ENCODE results near the gene AGK. TPM values are rescaled to one million over a fixed set of nuclear protein-coding genes. Genes with fewer than 3 reads are reported as not detected.

AGK gene
- polyA plus RNA-seq (2011; rRNA removed): 60.8 and 63.5 TPM in 2 replicates
- polyA plus RNA-seq (2012; cell fraction: cytosol; rRNA removed): 32.7 and 33.8 TPM in 2 replicates
- 37.3 and 47.3 TPM in 2 replicates for polyA plus RNA-seq (2012; cell fraction: nucleus; rRNA removed)
- polyA plus RNA-seq (2017; fragmentation: RNase III; extraction: RNeasy Plus Mini Kit Qiagen cat#74134 plus additional on column Dnase treatment): 29.6 to 36.2 TPM (median 30.4 TPM) in 3 replicates
- polyA minus RNA-seq (2011; rRNA and poly(A)+ RNA removed): 33.6 and 37.4 TPM in 2 replicates

GRCh38 chr7:141551094-141551781, at the start of gene AGK:
TSS of gene AGK (plus strand) at chr7:141551410. CDS start at chr7:141555467, 4,057 bp downstream.
- 2% methylated on average over 21 of the region's 66 CpGs for WGBS (ENCODE audit: missing lambda C conversion rate)

GRCh38 chr7:141501451-141501850, 49.8 kb upstream of the AGK start:
- FAIRE-seq (no peak), ATAC-seq (no peak), DNase-seq (ENCODE audit: low read depth in 1 of 2, low spot score in 1 of 2) (no peak)
- Histone ChIP-seq H3K4me1 (no peaks in the 10 kb centered on the region), H3K27ac (no peak overlapping the region), H3K9me3 (no peaks in the 10 kb centered on the region), H3K4me2 (no peak overlapping the region), H3K4me3 (no peak overlapping the region)
- 9% methylated on average over 2 of the region's 2 CpGs for WGBS (ENCODE audit: missing lambda C conversion rate)
- ChIA-PET POLR2A (no interaction called here), CTCF (no interaction called here)
- TF ChIP-seq ZNF302 (CRISPR knock-in tag; IDR thresholded peaks at IDR 0.05): no peak
- TF ChIP-seq EHF (CRISPR knock-in tag; IDR thresholded peaks at IDR 0.05): no peak
- no peak for TF ChIP-seq HMGXB4 (CRISPR knock-in tag; IDR thresholded peaks at IDR 0.05; ENCODE audit: borderline replicate concordance)
- no peak for TF ChIP-seq MAZ (IDR thresholded peaks at IDR 0.05; ENCODE audit: borderline replicate concordance, low read depth, low read length)
- TF ChIP-seq RCOR1 (IDR thresholded peaks at IDR 0.05; ENCODE audit: low read depth, low read length): no peak
- TF ChIP-seq USF2 (IDR thresholded peaks at IDR 0.05): no peak
- TF ChIP-seq ELK1 (IDR thresholded peaks at IDR 0.05; ENCODE audit: low read depth, low read length): no peak

More at GRCh38 chr7:141551094-141551781, at the start of gene AGK:
- TF ChIP-seq POLR2A (IDR thresholded peaks at IDR 0.05; ENCODE audit: low read length) (peak; percentile 89), PBX3 (IDR thresholded peaks at IDR 0.05) (peak; percentile 73), MAX (IDR thresholded peaks at IDR 0.05) (peak; percentile 91), HOXB13 (CRISPR knock-in tag; IDR thresholded peaks at IDR 0.05; ENCODE audit: low read depth) (peak; percentile 42; the same call in 1 of the 2 replicates), PHF8 (IDR thresholded peaks at IDR 0.05; ENCODE audit: borderline replicate concordance, low read depth) (peak; percentile 89), MAFK (IDR thresholded peaks at IDR 0.05; ENCODE audit: partially characterized antibody) (no peak), RAD21 (conservative IDR thresholded peaks at IDR 0.05 in 1 of 2, IDR thresholded peaks at IDR 0.05 in 1 of 2) (peak; percentile 23; a peak in 3 of 5 replicates), BCL3 (IDR thresholded peaks at IDR 0.05) (peak; percentile 82; the same call in 2 of the 3 replicates), CHD4 (IDR thresholded peaks at IDR 0.05; ENCODE audit: borderline replicate concordance) (no peak), EHF (CRISPR knock-in tag; IDR thresholded peaks at IDR 0.05) (peak; percentile 51; the same call in 1 of the 2 replicates), HOXA7 (CRISPR knock-in tag; IDR thresholded peaks at IDR 0.05) (no peak), TFCP2L1 (CRISPR knock-in tag; IDR thresholded peaks at IDR 0.05) (no peak), MYC (IDR thresholded peaks at IDR 0.05; ENCODE audit: borderline replicate concordance, low read length) (peak; percentile 56; the same call in 1 of the 2 replicates), ZNF302 (CRISPR knock-in tag; IDR thresholded peaks at IDR 0.05) (no peak), ATOH8 (CRISPR knock-in tag; IDR thresholded peaks at IDR 0.05; ENCODE audit: low read depth) (0 out of 2 replicates have a peak, but pooled peaks have one; percentile 14), KDM5A (IDR thresholded peaks at IDR 0.05) (peak; percentile 60), CEBPB (IDR thresholded peaks at IDR 0.05) (peak; percentile 66 to 67; a peak in 3 of 4 replicates), GATA3 (IDR thresholded peaks at IDR 0.05; ENCODE audit: borderline replicate concordance) (peak; percentile 36; the same call in 1 of the 2 replicates), FOSL2 (IDR thresholded peaks at IDR 0.05) (no peak), FOSL2 (CRISPR knock-in tag; IDR thresholded peaks at IDR 0.05) (0 out of 2 replicates have a peak, but pooled peaks have one; percentile 16), E2F6 (IDR thresholded peaks at IDR 0.05; ENCODE audit: borderline replicate concordance, low read depth) (peak; percentile 82), JUN (IDR thresholded peaks at IDR 0.05) (peak; percentile 50 to 95; a peak in 4 of 5 replicates)
- peak within 1 kb of the TSS; percentile 98 for H3K4me2 ChIP-seq
- CTCF ChIA-PET: interaction anchor here (1.0 to 2.2 kb wide), 2 partner anchors 18 to 99 kb away, joined by 5 to 7 read pairs; no protein-coding TSS in a partner anchor
- peaks cover 14% of the 10 kb centered on the region; the same call in 2 of the 3 replicates for H3K4me1 ChIP-seq
- H3K4me3 ChIP-seq: peak within 1 kb of the TSS; percentile 96
- ATAC-seq (peak; percentile 99), FAIRE-seq (no peak), DNase-seq (ENCODE audit: low read depth in 1 of 2, low spot score in 1 of 2) (peak; percentile 76 to 81)
- H3K9me3 ChIP-seq: no peaks in the 10 kb centered on the region
- peak within 1 kb of the TSS; percentile 92 to 98 for H3K27ac ChIP-seq
- POLR2A ChIA-PET: interaction anchor here (1.3 to 1.6 kb wide), 3 partner anchors 34 to 536 kb away, joined by 4 to 7 read pairs (median 7); partner anchors contain the start of genes MRPS33 and SSBP1

Data from A549 (cell line).